T-helper 2 cell treated with Interferon-gamma antibody and Interleukin-4, amounts not matched to agents 100 ng/mL and 5 ng/mL, for 36 hours (primary cell): ENCODE results near the gene MMP2. TPM values are rescaled to one million over a fixed set of nuclear protein-coding genes. Genes with fewer than 3 reads are reported as not detected.

Source experiments
- intact Hi-C: fragments of 100-400 bp; cut with micrococcal nuclease; formaldehyde crosslinking; loops from one replicate; pipeline ENCODE4 v1.15.1; 2023
- total RNA-seq: library from RNA; stranded (reverse); gene quantifications from 2 replicates; pipeline ENCODE4 v1.2.3, GENCODE V29; 2022

Gene MMP2
- total RNA-seq, 1 donor from 2014 or later = not detected

DNA sequence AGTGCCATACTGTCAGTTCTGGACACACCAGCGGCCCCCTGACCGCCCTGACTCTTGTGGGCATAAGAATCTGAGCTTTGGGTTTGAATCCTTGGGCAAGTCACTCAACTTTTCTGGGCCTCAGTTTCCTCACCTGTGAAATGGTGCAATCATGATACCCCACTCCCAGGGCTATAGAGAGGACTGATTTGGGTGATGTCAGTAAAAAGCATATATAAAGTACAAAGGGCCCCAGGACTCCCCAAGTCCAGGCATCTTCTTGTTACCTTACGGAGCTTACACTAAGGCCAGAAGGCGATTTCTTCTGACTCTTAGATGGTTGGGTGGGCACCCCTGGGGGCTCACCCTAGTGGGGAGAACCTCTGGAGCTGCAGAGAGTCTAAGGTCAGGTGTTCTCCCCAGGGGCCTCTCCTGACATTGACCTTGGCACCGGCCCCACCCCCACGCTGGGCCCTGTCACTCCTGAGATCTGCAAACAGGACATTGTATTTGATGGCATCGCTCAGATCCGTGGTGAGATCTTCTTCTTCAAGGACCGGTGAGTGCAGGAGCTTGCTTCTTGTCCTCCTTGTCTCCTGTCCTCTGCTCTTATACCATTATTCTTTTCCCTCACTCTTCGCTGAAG lies 13.9 kb downstream of the MMP2 start:
- intact Hi-C loops = no loop called here

DNA sequence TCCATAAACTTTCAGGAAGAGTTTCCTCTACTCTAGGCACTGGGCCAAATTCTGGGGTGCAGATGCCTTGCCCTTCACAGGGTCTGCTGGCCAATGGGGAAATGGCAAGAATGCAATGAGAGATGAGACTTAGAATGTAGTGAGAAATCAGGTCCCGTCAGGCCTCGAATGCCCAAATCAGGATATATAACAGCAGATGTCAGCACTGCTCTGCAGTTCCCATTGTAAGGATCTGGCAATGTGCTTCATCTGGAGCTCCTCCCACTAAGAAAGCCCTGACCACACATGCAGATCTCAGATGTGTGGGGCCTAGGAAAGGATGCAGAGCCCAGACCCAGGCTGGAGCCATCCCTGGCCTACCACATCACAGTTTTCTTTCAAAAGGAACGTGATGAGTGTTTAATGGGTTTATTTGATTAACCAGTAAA lies 16.0 kb downstream of the MMP2 start:
- intact Hi-C loops = no loop called here

DNA sequence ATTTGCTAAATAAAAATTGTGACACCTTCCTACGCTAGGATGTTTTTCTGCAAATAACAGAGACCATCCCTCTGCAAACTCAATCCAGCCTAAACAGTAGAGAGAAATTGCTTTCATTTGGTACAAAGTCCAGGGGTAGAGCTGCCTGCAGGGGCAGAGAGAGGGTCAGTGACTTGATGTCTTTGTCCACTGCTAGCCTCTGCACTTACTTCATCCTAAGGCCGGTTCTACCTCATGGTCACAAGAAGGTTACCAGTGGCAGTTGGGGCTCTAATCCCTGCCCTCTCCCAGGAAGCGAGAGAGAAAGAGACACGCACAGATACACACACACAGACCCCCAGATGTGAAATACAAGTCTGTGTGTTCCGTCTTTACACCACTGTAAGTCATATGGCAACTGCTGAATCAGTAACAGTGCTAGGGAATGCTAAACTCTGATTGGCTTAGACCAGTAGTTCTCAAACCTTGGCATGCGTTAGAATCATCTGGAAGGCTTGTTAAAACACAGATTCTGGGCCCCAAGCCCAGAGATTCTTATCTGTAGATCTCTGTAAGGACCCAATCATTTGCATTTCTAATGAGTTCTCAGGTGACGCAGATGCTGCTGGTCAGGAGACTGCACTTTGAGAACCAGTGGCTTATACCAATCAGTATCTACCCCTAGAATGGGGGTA lies 16.8 kb downstream of the MMP2 start:
- intact Hi-C loops = no loop called here

DNA sequence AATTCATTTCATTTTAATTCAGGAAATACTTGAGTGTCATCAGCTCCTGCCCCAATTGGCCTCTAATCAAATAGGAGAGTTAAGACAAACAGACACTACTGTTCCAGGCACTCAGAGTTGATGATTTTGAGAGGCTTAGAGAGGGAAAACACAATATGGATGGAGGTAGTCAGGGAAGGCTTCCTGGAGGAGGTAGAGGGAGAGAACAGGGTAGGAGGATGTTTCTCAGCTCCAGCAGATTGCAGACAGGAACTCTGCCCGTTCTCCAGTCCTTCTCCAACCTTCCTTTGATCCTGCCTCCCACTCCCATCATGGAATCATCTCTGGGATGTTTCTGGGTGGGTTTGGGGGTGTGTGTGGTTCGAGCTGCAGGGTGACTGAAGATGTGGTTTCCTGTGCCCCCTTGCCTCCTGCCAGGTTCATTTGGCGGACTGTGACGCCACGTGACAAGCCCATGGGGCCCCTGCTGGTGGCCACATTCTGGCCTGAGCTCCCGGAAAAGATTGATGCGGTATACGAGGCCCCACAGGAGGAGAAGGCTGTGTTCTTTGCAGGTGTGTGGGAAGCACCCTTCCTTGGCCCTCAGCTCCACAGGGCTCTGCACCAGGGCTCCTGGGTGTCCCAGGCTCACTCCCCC lies 17.6 kb downstream of the MMP2 start:
- intact Hi-C loops = no loop called here

DNA sequence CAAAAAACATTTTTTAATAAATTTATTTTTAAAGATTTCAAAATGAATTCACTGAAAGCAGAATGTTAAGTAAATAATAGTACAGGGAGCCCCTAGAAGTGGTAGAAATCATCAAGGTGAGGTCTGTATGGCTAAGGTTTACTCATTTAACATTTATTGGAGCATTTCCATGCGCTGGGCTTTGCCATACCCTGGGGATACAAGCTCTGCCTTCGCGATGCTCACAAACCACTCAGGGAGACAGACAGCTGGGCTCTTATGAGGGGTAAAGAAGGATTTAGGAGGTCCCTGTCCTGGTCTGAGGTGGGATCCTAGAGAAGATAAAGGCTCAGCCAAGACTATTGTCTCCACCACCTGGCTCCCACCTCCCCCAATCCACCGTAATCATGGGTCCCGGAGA lies 18.6 kb downstream of the MMP2 start:
- intact Hi-C loops = no loop called here

DNA sequence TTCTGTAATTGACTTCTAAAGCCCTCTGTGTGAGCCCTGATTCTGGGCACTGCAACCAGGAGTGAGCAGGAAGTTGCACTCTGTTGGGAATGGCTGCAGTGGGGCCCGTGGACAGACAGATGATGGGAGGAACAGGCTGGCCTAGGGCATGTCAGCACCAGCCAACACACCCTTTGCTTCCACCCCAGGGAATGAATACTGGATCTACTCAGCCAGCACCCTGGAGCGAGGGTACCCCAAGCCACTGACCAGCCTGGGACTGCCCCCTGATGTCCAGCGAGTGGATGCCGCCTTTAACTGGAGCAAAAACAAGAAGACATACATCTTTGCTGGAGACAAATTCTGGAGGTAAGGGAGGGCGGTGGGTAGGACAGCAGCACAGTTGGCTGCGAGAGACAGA lies 19.1 kb downstream of the MMP2 start:
- intact Hi-C loops = no loop called here

DNA sequence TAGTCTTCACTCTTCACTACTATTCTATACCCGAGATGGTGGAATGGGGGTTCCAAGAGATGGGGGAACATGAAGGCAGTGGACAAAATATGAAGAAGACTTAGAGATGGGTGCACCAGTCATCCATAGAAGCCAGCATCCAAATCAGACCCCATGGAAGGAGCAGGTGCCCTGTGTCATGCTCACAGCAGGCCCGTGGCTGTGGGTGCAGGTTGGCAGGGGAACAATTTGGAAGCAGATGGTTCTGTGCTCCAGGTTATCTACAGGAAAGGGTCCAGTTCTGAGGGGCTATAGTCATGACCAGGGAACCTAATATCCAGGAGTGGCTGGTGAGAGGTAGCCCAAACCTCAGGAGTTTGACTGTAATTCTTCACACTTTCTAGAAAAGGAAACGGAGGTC lies 20.3 kb downstream of the MMP2 start:
- intact Hi-C loops = no loop called here

DNA sequence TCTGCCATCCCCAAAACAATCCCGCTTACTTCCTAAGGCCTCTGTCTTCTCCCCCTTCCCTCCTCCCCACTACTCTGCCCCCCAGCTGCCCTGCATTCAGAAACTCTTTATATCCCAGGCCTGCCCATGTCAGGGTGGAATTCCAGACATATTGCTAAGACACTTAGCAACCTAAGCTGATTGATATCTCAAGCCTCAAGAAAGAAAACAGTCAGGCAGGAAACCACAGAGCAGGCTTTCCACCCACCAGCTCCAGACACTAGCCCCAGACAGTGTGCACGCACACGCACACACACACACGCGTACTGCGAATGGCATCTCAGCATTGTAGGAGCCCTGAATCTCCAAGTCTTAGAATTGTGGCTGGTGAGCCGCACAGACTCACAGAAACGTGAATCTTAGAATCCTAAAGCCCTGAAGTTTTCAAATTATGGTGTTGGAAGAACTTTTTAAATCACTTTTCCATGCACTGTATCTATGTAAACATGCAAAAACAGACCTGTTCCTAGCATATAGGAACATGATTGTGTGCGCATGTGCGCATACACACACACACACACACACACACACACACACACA lies 21.0 kb downstream of the MMP2 start:
- intact Hi-C loops = loop anchor here (1.0 to 10.0 kb wide), 2 partner anchors 8 to 695 kb away; partner anchors contain the start of gene GNAO1

DNA sequence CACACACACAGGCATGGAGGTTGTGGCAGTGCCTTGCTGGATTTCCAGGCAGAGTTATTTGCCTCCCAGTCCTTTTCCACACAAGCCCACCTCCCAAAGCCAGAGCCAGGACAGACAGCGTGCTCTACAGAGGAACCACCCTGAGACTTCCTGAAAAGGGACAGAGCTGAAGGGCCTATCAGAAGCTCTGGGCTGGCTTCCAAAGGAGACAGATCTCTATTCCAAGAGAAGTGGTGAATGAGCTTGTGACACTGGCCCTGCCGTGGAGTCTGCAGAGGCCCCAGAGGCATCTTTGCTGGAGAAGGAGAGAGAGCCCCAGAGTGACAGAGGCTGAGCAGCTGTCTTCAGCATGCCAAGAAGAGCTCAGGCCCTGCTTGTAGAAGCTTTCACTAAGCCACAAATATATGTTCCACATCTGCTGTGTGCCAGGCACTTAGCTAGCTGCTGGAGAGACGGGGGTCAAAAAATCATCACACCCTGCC lies 21.6 kb downstream of the MMP2 start:
- intact Hi-C loops = loop anchor here (1.0 to 10.0 kb wide), 2 partner anchors 8 to 694 kb away; partner anchors contain the start of gene GNAO1

DNA sequence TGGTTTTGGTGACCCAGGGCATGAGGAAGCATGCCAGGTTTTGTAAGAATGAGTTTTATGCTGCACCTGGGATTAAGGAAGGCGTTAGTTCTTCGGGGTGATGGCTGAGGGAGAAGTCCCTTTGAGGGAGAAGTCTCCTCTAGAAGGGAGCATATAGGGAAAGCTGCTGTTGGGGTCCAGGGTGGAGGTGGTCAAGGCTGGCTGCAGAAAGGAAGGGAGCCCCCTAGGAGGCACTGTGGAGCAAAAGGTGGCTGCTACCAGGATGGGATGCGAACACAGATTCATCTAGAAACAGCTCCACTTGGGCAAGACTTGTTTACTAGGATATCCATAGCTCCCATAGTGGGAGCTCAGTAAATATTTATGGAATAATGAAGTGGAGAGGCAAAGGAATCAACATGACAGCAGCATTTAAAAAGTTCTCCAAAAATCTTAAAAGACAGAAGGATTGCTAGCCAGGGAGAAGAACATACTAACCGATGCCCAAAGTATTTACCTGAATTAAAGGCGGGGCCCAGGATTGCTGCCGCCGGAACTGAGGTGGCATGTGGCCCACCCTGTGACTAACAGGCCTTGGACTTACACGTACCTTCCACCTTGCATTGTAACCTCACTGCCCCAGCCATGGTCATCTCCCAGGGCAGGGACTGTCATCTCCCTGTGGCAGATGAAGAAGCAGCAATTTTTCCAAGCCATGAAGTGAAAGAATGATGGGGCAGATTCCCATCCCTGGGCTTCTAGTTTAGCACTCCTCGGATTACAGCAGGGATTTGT lies 22.7 kb downstream of the MMP2 start:
- intact Hi-C loops = loop anchor here (10.0 kb wide), 1 partner anchor 693 kb away; the partner anchor contains the start of gene GNAO1

DNA sequence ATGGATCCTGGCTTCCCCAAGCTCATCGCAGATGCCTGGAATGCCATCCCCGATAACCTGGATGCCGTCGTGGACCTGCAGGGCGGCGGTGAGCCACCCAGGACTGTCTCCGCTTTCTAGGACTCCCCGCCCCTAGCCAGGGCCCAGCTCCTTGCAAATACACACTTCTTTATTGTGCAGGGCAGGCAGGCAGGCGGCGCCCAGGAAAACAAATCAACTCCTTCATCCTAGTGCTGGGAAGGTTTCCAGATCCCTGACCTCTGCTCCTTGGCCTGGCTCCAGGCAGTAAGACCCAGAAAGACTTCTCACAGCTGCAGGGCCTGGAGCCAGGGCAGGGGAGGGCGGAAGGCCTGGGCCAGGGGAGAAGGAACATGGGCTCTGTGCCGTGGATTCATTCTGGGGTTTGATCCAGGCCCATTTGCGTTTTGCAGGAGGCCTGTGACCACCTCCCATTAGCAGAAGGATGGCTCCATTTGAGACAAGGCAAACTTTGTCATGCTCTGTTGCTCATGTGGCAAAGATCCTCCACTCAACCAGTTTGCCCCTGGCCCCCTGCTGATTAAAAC lies 23.9 kb downstream of the MMP2 start:
- intact Hi-C loops = loop anchor here (10.0 kb wide), 1 partner anchor 692 kb away; the partner anchor contains the start of gene GNAO1

DNA sequence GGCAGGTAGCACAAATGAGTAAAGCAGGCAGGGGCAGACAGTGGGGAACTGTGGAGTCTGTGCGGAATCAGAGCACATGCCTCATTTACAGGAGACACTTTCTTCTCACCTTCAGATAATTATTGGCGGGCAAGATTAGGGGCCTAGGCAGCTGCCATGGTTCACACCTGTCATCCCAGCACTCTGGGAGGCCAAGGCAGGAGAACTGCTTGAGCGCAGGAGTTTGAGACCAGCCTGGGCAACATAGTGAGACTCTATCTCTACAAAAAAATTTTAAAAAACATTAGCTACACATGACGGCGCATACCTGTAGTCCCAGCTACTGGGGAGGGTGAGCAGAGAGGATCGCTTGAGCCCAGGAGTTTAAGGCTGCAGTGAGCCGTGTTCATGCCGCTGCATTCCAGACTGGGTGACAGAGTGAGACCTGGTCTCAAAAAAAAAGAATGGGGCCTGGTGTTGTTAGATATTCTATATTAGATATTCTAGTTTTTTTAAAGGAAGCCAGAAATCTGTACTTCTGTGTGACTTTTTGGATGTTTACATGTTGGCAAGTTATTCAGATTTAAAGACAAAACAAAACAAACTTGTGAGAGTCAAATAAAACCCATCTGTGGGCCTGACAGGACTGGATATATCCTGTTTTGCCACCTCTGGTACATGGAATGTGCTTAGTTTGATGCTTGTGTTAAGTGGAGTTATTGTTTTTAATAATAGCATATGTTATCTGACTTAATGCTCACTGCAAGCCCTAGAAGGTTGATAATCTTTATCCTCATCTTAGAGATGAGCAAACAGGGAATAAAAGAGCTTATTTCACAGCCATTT lies 24.9 kb downstream of the MMP2 start:
- intact Hi-C loops = loop anchor here (10.0 kb wide), 1 partner anchor 691 kb away; the partner anchor contains the start of gene GNAO1

DNA sequence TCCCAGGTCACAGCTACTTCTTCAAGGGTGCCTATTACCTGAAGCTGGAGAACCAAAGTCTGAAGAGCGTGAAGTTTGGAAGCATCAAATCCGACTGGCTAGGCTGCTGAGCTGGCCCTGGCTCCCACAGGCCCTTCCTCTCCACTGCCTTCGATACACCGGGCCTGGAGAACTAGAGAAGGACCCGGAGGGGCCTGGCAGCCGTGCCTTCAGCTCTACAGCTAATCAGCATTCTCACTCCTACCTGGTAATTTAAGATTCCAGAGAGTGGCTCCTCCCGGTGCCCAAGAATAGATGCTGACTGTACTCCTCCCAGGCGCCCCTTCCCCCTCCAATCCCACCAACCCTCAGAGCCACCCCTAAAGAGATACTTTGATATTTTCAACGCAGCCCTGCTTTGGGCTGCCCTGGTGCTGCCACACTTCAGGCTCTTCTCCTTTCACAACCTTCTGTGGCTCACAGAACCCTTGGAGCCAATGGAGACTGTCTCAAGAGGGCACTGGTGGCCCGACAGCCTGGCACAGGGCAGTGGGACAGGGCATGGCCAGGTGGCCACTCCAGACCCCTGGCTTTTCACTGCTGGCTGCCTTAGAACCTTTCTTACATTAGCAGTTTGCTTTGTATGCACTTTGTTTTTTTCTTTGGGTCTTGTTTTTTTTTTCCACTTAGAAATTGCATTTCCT lies 26.5 kb downstream of the MMP2 start:
- intact Hi-C loops = loop anchor here (10.0 kb wide), 1 partner anchor 689 kb away; the partner anchor contains the start of gene GNAO1

DNA sequence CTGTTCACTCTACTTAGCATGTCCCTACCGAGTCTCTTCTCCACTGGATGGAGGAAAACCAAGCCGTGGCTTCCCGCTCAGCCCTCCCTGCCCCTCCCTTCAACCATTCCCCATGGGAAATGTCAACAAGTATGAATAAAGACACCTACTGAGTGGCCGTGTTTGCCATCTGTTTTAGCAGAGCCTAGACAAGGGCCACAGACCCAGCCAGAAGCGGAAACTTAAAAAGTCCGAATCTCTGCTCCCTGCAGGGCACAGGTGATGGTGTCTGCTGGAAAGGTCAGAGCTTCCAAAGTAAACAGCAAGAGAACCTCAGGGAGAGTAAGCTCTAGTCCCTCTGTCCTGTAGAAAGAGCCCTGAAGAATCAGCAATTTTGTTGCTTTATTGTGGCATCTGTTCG lies 27.1 kb downstream of the MMP2 start:
- intact Hi-C loops = loop anchor here (10.0 kb wide), 1 partner anchor 689 kb away; the partner anchor contains the start of gene GNAO1

DNA sequence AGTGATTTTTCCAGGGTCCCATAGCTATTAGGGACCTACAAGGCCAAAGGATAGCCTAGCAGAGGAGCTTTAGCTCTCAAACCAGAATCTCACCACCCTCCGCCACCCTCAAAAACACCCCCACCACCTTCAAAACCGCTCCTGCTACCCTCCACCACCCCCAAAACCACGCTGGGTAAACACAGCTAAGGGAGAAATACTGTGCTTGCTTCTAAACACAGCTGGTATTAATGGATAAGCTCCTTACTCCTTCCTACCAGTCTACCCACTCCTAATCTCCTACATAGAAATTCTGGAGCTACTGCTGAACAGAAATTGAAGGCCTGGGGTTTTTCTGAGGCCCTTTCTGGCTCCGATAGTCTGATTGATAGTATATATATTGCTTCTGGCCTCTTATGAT lies 27.7 kb downstream of the MMP2 start:
- intact Hi-C loops = loop anchor here (10.0 kb wide), 1 partner anchor 688 kb away; the partner anchor contains the start of gene GNAO1

DNA sequence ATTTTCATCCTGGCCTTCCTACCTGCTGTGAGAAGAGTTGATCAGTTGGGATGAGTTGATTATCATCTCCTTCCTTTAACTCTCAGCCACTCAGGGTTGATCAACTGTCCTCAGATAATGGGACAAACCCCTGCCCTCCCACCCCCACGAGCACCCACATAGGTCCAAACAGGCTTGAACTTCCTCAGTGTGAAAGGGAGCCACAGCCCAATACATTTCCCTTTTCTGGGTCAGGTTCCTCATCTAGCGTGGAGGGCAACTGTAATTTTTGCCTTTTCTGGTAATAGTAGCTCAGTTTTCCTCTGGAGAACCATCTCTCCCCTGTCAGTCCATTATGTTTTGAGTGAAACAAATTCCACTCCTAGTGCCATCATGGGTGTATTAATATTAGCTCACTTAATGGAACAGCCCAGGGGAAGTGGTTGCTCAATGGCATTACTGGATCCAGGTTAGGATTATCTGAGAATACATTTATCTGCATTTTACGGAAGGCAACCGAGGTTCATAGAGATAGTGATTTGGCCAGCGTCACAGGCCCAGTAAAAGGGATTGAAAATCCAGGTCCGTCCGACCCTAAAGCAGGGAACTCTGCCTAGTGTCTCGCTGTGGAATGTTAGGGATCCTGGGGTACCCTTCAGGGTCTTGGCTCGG lies 29.4 kb downstream of the MMP2 start:
- intact Hi-C loops = loop anchor here (1.0 to 10.0 kb wide), 2 partner anchors 8 to 686 kb away; partner anchors contain the start of gene GNAO1

DNA sequence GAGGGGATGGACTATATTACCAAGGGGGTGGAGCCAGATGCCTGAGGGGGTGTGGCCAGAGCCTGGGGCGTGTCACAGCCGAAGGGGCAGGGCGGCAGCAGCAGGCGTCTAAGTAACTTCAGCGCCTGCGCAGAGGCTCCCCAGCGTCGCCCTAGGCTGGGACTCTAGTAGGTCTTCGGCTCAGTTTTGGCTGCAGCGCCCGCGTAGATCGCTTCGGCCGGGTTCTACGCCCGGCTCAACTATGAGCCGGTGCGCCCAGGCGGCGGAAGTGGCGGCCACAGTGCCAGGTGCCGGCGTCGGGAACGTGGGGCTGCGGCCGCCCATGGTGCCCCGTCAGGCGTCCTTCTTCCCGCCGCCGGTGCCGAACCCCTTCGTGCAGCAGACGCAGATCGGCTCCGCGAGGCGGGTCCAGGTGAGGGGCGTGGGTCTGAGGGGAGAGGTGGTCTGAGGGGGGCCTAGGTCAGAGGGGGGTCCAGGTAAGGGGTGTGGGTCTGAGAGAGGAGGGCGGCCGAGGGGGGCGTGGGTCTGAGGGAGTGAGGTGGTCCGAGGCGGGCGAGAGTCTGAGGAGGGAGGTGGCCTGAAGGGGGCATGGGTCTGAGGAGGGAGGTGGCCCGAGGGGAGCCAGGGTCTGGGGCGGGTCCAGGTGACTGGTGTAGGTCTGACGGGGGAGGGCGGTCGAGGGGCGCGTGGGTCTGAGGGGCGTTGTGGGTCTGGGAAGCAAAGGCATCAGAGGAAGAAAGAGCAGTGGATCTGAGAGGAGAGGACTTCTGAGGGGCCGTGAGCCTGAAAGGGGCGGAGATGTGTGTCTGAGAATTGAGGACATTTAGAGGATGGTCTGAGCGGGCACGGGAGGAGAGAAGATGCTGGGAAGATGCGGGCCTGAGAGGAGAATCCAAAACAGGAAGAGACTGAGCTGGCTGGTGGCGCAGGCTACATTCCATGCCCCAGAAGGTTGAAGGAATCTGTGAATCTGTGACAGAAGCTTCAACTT lies 30.2 kb downstream of the MMP2 start, which contains the start of gene LPCAT2:
TSS of gene LPCAT2 (plus strand) at position 132 of the 991 bp plus-strand sequence. CDS start at position 242, 110 bp downstream.
- intact Hi-C loops = loop anchor here (1.0 to 10.0 kb wide), 2 partner anchors 9 to 686 kb away; partner anchors contain the start of gene GNAO1
